Heart left ventricle (tissue), 13 donors: ENCODE measurements around the gene DPY19L1.

Experiments
- CTCF ChIP-seq, 12 donors: fragments of 200-600 bp; sonication (generic) in 4 of 12; IDR thresholded peaks; one replicate each; pipeline versions ENCODE4 v1.5.0 to v1.8.0; 2018 to 2022; ENCODE audit warnings: antibody characterized with exemption in 12 of 12, mild to moderate bottlenecking in 5 of 12
- POLR2A ChIP-seq, 2 donors: fragments of 450-650 bp; IDR thresholded peaks; one replicate each; pipeline ENCODE4 v1.6.1; 2017; ENCODE audit warnings: antibody characterized with exemption in 2 of 2, mild to moderate bottlenecking in 2 of 2, moderate library complexity in 2 of 2
- donor health status: ischemic (EF 13 %, LVEDD 7.1; RV severe dilation, severe dysfunction).
- donor health status: DM: no; HTN: yes; CAD: no.
- donor health status: DM: no; HTN: no; CAD: no.
- donor health status: ischemic (EF 25% LVEDD 6.9; RV normal size, moderate dysfunction).
- donor health status: ischemic (EF 25% LVEDD 5.7; RV mildly dilated, moderate dysfunction).
- donor health status: ischemic (EF 35%, LVEDD 5.7; RV mildly dilated, moderate dysfunction).
- donor health status: nonischemic (EF 11% LVEDD 7.7; RV severe dilation, severe dysfunction).
- donor health status: DM: yes; HTN: yes; CAD: no.
- donor health status: PGD.
- donor health status: ischemic (EF 29% LVEDD 5.4; RV normal size, mild dysfunction).
- donor health status: nonischemic (EF 23%, LVEDD 6.1; RV moderate dilation, normal function).

- TF ChIP-seq CTCF (IDR thresholded peaks at IDR 0.05): no peak
- TF ChIP-seq POLR2A (IDR thresholded peaks at IDR 0.05): no peak
These were observed 11.1 kb downstream of the DPY19L1 start for GRCh38 chr7:35026150-35026549.
